HG03571 (cell line): ENCODE data around the gene OR10A7.
"Not testable (repeated sequence)": the region's sequence is repeated elsewhere in the genome, so short reads cannot be mapped to it uniquely, and the experiment has no call there.

ENCODE experiments used
- ATAC-seq: cut with Tn5 transposase; IDR thresholded peaks from one replicate; pipeline ENCODE4 v1.9.1; 2021; ENCODE audit not compliant: unreplicated experiment

Gene OR10A7, protein sequence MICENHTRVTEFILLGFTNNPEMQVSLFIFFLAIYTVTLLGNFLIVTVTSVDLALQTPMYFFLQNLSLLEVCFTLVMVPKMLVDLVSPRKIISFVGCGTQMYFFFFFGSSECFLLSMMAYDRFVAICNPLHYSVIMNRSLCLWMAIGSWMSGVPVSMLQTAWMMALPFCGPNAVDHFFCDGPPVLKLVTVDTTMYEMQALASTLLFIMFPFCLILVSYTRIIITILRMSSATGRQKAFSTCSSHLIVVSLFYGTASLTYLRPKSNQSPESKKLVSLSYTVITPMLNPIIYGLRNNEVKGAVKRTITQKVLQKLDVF

DNA sequence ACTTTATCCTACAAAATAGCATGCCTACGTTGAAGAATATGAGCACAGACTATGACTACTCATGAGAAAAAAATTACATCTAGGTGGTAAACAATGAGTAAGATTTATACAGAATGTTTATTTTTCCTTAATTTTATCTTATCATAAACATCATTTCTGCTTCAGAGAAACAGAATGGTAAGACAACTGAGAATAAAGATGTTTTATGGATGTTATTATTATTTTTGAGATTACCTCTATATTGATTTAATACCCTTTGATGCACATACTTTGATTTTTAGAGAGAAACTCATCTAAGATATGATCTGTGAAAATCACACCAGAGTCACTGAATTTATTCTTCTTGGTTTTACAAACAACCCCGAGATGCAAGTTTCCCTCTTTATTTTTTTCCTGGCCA, at the start of gene OR10A7:
Gene OR10A7, plus strand, starts transcription at position 301 of the 400 bp plus-strand sequence. Its CDS starts 0 bp downstream, at position 301.
- ATAC-seq, result no peak

DNA sequence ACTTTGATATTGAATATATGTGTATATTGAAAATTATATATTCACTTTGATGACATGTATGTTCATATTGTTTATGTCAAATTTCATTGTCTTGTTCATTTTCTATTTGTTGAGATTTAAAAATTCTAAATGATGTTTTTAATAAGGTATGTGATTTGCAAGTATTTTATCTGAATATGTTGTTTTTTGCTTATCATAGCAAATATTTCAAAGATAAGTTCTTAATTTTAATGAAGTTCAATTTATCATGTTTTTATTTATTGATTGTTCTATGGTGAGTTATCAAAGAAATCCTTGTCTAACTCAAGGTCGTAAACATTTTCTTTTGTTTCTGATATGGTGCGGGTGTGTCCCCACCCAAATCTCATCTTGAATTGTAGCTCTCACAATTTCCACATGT, 49.4 kb upstream of the OR10A7 start:
- no peak for ATAC-seq

DNA sequence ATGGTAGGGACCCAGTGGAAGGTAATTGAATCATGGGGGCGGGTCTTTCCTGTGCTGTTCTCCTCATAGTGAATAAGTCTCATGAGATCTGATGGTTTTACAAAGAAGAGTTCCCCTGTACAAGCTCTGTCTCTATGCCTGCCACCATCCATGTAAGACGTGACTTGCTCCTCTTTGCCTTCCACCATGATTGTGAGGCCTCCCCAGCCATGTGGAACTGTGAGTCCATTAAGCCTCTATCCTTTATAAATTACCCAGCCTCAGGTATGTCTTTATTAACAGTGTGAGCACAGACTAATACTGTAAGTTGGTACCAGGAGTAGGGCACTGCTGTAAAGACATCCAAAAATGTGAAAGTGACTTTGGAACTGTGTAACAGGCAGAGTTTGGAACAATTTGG, 49.0 kb upstream of the OR10A7 start:
- ATAC-seq, result not testable (repeated sequence)

- ATAC-seq, result no peak
These were observed 48.1 kb upstream of the OR10A7 start for GRCh38 chr12:55172686-55173085.

GRCh38 chr12:55173456-55173855, 47.4 kb upstream of the OR10A7 start:
- no peak for ATAC-seq

DNA sequence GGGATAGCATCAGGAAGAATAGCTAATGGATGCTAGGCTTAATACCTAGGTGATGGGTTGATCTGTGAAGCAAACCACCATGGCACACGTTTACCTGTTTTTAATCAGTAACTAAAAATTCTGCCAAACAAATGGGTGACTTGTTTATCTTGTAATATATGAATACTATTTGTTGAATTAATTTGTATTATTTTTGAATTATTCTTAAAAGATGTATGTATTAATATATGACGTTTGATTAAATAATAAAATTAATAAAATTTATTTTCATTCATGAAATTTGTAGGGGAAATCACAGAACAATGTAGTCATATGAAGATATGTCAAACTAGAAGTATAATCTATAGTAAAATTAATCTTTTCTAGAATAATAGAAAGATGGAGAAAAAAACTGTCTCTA, 32.3 kb upstream of the OR10A7 start:
- ATAC-seq, result no peak

- ATAC-seq, result peak; percentile 85
These were observed 31.8 kb upstream of the OR10A7 start for GRCh38 chr12:55188974-55189556.

DNA sequence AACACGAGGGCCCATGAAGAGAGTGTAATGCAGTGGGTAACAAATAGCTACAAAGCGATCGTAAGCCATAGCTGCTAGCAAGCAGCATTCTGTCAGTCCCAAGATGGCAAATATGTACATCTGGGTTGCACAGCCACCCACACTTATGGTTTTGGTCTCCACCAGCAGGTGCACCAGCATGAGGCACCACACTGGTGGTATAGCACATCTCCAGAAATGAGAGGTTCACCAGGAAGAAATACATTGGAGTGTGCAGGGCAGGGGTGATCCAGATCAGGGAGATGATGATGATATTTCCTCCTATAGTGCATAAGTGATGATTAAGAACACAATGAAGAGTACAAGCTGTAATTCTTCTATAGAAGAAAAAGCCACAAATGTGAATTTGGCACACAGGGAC, 26.4 kb upstream of the OR10A7 start:
- ATAC-seq, result no peak

- ATAC-seq, result no peak
These were observed 5.7 kb downstream of the OR10A7 start for GRCh38 chr12:55226523-55226922.

DNA sequence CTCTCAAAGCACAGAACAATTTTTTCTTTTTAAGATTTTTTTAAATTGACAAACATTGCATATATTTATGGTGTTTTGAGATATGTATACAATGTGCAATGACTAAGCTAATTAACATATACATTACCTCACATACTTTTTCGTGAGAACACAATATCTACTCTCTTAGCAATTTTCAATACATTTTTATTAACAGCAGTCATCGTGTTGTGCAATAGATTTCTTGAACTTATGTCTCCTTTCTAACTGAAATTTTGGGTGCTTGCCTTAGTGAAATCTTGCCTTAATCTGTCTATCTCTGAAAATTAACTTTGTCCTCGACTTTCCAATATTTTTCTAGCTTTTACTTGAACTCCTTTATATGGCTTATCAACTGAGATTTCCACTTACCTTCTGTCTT, 6.8 kb downstream of the OR10A7 start:
- ATAC-seq, result no peak

DNA sequence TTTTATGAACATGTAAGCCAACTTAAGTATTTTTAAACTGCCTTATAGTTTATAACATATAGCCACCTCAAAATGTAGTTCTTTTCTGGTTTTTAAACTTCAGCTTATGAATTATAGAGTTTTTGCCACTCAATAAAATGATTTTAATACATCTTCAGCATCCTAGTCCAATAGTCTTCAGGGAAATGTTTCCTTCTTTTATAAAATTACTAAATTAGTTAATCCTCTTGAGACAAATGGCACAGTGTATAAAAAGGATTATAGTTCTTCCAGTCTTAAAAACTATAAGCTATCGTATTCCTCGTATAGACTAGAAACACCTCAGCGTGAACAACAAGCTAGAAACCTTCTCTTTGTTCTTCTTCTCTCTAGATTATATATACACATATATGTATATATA, 23.5 kb downstream of the OR10A7 start, which contains the start of gene OR6C74:
Gene OR6C74, plus strand, starts transcription at position 301 of the 400 bp plus-strand sequence. CDS start 2,679 bp downstream, outside the sequence.
- no peak for ATAC-seq

DNA sequence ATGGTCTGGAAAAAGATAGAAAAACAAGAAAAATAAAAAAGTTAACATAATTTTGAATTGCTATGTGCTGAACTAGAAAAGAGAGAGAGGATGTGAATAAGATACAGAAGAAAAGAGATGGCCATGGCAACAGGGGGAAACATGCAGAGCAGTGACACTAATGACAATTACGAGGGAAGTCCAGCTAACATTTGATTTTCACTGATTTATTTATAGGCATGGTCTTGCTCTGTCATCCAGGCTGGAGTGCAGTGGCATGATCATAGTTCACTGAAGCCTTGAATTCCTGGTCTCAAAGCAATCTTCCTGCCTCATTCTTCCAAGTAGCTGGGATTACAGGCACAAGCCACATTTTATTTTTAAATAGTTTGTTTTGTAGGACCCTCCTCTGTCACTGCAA, 25.3 kb downstream of the OR10A7 start:
- ATAC-seq, result no peak

DNA sequence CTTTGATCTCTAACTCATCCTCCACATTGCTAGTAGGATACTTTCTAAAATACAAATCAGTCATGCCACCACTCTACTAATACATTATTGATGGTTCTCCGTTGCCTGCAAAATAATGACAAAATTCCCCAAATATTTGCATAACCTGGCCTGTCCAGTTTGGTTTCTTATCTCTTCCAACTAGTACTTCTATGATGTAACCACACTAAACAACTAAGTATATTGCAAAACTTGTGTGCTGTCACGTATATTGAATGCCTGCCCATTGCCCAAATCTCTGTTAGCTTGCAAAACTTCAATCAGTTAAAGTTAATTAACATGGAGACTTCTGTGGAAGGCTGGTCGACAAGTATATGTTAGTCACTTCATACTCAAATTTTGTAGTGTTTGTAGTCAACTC, 30.1 kb downstream of the OR10A7 start:
- ATAC-seq, result no peak

DNA sequence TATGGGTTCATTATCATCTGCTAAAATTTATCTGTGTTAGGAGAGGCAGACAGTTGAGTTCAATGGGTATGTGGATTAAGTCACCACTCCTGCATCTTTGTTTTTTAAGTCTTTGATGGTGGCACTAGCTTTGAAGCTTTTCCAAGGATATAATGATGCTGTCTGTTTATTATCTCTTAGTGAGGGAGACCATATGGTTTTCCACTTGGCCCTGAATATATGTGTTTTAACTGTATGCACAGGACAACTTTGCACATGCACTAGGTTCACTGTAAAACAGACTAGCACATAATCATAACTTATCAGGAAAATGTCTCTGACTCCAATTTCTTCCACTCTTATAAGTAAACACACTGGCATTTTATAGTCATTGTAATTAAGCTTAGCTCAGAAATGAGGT, 32.5 kb downstream of the OR10A7 start:
- ATAC-seq, result no peak

DNA sequence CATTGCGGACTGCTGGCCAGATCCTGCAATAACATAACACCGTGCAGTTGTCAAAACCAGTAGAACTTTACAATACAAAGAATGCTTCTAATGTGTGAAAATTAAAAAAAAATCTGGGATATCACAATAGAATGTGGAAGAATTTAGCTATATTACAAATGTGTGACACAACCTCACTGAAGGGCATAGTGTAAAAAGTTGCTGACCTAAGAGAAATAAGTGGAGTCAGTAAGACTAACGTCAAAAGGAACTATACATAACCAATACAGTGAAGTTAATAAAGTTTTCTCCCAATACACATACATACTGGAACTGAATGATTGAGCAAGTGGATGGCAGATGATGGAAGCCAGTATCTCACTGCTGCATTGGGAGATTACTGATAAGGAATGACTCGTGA, 36.0 kb downstream of the OR10A7 start:
- no peak for ATAC-seq

DNA sequence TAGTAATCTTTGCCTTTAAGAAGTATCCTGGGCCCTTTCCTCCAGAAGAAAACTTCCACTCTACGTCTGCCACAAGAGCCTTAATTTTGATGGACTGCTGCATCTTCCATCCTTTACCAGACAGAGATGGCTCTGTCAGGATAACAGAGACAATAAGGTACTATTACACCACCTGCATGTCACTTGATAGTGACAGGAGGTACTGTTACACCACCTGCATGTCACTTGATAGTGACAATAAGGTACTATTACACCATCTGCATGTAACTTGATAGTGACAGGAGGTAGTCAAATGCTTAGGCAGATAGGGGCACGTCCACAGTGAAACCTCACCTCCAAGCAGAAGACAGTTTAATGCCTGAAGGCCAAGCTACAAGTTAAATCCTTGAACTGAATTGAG, 37.5 kb downstream of the OR10A7 start:
- no peak for ATAC-seq
